RCC 7860 (cell line): ENCODE measurements around the gene CHRDL1.

ENCODE experiments used
- DNase-seq: peaks from one replicate; pipeline ENCODE4 v3.0.0-alpha.2; 2015; ENCODE audit warnings: low spot score
- FAIRE-seq: peaks from 2 replicates; lab custom pipeline; 2012; peaks lifted over from hg19 to GRCh38; lab: Jason Lieb, UNC

Gene CHRDL1

GRCh38 chrX:110745288-110745687 is 50.3 kb downstream of the CHRDL1 start:
- DNase-seq = no peak

GRCh38 chrX:110743679-110744340 is 51.8 kb downstream of the CHRDL1 start:
- FAIRE-seq = no peak
- no peak for DNase-seq

More at GRCh38 chrX:110745288-110745687, 50.3 kb downstream of the CHRDL1 start:
- no peak for FAIRE-seq

DNA sequence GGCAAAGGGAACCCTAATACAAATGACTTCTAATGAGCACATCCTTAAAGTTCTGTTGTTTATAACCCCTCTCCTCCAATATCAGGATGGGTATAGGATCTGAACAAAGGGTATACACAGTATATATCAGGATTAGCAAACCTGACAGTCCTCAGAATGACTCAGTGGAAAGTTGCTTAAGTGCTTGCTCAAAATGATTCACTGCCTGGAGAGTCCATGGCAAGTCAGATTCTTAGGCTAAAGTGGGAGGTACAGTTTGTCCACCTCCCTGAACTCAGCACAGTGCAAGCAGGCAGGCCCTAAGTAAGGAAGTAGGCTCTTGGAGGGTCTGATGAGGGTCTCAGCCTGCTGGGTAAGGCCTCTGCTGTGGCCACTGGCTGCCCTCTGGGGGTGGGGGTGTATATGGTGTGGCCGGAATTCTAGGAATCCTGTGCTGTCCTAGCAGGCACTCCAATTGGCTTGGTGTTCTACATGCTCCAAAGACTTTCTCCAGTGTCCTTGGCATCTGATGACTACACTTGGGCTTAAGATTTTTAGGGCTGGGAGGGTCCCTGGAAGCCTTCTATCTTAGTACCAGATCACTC is 54.3 kb downstream of the CHRDL1 start:
- peak; percentile 49 for DNase-seq
- FAIRE-seq = peak; percentile 82

- peak; percentile 97 for FAIRE-seq
Measured at GRCh38 chrX:110734894-110735541, 60.6 kb downstream of the CHRDL1 start.

DNA sequence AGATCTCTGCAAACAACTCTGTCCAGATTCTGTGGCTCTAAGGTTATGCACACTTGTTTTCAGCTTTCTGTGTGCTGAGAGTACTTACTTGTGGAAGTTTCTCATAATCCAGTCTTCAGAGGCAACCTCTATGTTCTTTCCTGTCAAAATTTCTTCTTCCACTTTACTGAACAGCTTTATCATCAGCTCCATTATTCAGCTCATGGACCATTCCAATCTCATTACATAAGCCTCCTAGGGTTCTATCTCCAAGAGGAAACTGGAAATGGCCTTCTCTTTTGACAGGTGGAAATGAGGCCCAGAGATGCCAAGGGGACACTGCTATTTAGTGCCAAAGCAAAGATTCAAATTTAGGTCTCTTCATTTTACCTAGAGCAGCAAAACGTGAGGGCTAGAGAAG is 61.3 kb downstream of the CHRDL1 start:
- DNase-seq = peak; percentile 4
- no peak for FAIRE-seq

More at GRCh38 chrX:110734894-110735541, 60.6 kb downstream of the CHRDL1 start:
- peak; percentile 68 for DNase-seq

GRCh38 chrX:110733166-110733565 is 62.5 kb downstream of the CHRDL1 start:
- FAIRE-seq (peak; percentile 75), DNase-seq (peak; percentile 42)

- no peak for FAIRE-seq
- no peak for DNase-seq
Measured at GRCh38 chrX:110732266-110732665, 63.4 kb downstream of the CHRDL1 start.

DNA sequence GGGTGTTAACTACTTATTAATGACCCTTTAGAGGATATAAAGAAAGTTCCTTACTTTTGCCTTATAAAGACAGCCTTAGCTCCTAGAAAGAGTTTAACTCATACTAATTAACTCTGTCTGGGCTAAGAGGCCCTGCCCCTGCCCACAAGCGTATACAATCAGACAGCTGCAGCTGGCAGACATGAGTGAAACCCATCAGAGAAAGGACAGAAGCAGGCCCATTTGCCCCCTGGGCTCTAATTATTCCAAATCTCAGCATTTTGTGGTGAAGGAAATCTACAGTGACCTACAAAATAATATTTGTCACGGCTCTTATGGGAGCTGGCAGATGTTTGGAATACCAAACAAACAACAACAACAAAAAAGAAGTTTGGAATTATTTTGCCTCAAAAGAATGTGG is 71.8 kb downstream of the CHRDL1 start:
- no peak for DNase-seq
- FAIRE-seq = no peak

DNA sequence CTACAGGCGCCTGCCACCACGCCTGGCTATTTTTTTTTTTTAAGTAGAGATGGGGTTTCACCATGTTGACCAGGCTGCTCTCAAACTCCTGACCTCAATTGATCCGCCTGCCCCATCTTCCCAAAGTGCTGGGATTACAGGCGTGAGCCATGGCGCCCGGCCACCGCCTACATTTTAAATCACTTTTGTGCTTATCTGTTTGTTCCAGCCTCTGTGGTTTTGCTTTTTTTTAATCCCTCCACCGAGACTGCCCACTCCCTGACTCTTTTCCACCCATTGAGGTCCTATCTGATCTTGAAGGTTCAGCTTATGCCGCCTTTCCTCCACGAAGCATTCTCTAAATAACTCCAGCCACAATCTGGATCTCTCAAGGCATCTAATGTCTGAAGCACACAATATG is 73.5 kb downstream of the CHRDL1 start:
- no peak for FAIRE-seq
- DNase-seq = no peak

DNA sequence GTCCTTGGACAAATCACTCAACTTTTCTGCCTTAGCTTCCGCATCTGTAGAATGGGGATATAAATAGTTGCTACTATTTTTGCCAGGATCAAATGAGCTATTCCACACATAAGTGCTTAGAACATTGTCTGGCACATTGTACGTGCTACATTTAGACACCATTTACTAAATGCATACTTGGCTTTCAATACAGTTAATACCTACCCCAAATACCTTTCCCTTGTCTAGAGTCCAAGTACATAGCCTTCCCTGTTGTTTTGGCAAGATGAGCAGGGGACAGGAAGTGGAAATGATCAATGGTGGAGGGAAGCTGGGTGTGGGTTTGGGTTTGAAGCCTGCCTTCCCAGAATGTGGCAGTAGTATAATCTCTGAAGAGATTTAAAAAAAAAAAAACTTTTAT is 82.0 kb downstream of the CHRDL1 start:
- FAIRE-seq = no peak
- no peak for DNase-seq

- FAIRE-seq (no peak), DNase-seq (no peak)
Measured at GRCh38 chrX:110706446-110706845, 89.2 kb downstream of the CHRDL1 start.

- DNase-seq = no peak
- FAIRE-seq = no peak
Measured at GRCh38 chrX:110703641-110704040, 92.0 kb downstream of the CHRDL1 start.

- FAIRE-seq = no peak
- DNase-seq = no peak
Measured at GRCh38 chrX:110699109-110699508, 96.5 kb downstream of the CHRDL1 start.

GRCh38 chrX:110698696-110699095 is 96.9 kb downstream of the CHRDL1 start:
- FAIRE-seq = no peak
- DNase-seq = no peak

DNA sequence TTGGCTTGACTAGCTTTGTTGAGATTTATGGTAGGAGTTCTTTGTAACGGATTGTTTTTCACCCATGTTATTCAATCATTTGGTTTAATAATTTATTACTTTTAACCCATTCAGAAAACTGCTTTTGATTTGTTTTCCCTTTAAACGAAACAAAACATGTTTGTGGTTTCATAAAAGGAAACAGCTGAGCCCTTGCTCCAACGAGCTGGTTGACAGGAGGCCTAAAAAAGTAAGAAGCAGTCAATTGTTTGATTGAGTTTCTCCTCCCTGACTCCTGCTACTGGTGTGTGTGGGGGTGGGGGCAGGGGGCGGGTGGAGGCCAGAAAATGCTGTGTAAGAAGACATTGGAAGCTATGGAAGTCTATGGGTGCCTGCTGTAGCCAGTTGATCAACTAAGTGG is 102.8 kb downstream of the CHRDL1 start:
- no peak for FAIRE-seq
- no peak for DNase-seq

- DNase-seq (no peak), FAIRE-seq (no peak)
Measured at GRCh38 chrX:110691446-110691845, 104.2 kb downstream of the CHRDL1 start.

DNA sequence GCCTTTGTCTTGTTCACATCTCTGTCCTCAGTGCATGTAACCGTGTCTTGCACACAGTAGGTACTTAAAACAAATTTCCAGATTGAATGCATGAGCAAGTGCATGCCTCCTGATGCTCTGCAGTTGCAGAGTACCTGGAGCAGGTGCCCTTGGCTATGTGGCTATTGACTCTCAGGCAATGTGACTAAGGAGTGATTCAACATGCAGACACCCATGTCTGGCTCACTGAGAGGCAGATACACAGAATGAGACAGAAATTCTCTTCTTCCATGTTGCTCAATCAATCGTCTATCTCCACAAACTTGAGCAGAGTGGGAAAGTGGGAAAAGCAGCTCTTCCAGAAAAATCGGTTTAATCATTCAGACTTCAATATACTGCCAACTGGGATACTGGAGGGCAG is 111.0 kb downstream of the CHRDL1 start:
- no peak for FAIRE-seq

GRCh38 chrX:110683925-110684324 is 111.7 kb downstream of the CHRDL1 start:
- DNase-seq (no peak), FAIRE-seq (no peak)

More for the DNA sequence above, 111.0 kb downstream of the CHRDL1 start:
- DNase-seq = no peak

DNA sequence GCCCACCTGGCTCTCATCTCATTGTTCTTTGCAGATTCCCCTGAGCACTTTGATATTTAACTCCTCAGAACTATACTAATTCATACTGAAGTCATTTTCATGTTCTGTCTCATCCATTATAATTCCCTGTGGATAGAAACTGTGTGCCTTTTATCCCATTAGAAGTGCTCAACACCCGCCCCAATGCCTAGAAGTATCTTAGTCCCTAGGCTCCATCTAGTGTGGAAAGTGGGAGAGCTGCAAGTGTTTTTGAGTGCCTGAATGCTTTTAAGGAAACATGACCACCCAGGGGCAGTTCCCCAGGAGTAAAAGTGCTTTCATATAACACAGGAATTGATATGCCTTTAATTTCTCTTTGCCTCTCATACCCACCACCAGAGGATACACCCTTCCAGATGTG is 117.0 kb downstream of the CHRDL1 start:
- FAIRE-seq (no peak), DNase-seq (no peak)

GRCh38 chrX:110675886-110676285 is 119.7 kb downstream of the CHRDL1 start:
- DNase-seq (no peak), FAIRE-seq (no peak)

DNA sequence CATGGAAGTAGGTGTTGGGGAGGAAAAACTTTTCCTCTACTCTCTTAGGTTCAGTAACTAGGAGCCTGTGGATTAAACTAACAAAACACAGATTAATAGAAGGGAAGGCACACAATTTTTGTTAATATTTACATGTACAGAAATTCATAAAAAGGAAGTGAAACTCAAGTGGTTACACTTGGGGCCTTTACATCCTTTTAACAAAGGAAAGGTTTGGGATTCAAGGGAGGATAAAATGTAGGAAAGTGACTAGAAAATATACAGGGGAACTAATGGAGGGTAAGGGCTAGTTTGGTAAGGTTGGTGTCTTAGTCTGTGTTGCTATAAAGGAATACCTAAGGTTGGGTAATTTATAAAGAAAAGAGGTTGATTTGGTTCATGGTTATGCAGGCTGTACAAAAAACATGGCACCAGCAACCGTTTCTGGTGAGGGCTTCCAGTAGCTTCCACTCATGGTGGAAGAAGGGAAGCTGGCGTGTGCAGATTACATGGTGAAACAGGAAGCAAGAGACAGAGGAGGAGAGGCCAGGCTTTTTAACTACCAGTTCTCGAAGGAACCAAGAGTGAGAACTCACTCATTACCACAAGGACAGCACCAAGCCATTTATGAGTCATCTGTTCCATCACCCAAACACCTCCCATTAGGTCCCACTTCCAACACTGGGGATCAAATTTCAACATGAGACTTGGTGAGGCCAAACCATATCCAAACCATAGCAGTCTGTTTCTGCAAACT is 124.4 kb downstream of the CHRDL1 start:
- DNase-seq (no peak), FAIRE-seq (no peak)

- FAIRE-seq (no peak), DNase-seq (no peak)
Measured at GRCh38 chrX:110669572-110669971, 126.0 kb downstream of the CHRDL1 start.
